SU-DHL-6 (cell line): ENCODE measurements around the gene MAP10.

Experiments used
- EZH2phosphoT487 ChIP-seq: fragments of 200-600 bp; sonication (generic), shearing (Covaris generic); conservative IDR thresholded peaks from 2 replicates; pipeline ENCODE4 v1.6.1; 2018; ENCODE audit warnings: mild to moderate bottlenecking, antibody characterized with exemption, low read length, moderate library complexity, mixed read lengths
- TF ChIP-seq, protein P1 (sequence below): fragments of 200-600 bp; sonication (generic); IDR thresholded peaks from one replicate; pipeline ENCODE4 v1.5.1; 2017; ENCODE audit warnings: antibody characterized with exemption, mild to moderate bottlenecking, low read length, moderate library complexity; ENCODE audit not compliant: insufficient read depth, poor library complexity, severe bottlenecking

- TF ChIP-seq, protein P1, sequence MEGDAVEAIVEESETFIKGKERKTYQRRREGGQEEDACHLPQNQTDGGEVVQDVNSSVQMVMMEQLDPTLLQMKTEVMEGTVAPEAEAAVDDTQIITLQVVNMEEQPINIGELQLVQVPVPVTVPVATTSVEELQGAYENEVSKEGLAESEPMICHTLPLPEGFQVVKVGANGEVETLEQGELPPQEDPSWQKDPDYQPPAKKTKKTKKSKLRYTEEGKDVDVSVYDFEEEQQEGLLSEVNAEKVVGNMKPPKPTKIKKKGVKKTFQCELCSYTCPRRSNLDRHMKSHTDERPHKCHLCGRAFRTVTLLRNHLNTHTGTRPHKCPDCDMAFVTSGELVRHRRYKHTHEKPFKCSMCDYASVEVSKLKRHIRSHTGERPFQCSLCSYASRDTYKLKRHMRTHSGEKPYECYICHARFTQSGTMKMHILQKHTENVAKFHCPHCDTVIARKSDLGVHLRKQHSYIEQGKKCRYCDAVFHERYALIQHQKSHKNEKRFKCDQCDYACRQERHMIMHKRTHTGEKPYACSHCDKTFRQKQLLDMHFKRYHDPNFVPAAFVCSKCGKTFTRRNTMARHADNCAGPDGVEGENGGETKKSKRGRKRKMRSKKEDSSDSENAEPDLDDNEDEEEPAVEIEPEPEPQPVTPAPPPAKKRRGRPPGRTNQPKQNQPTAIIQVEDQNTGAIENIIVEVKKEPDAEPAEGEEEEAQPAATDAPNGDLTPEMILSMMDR = no peak
- no peak for TF ChIP-seq EZH2phosphoT487
These were observed 932 bp downstream of the MAP10 start for GRCh38 chr1:232806186-232806510.
